Measurements from ENCODE around the gene AOPEP.

Gene AOPEP

GRCh38 chr9:95129476-95130291 lies 403.2 kb downstream of the AOPEP start:
- Histone ChIP-seq H3K9me3 (no peaks in the 10 kb centered on the region), H3K4me3 (no peak overlapping the region), H3K27ac (no peak overlapping the region), H3K27me3 (no peaks in the 10 kb centered on the region), H3K4me1 (0 out of 2 replicates have a peak, but pooled peaks cover 3% of the 10 kb centered on the region), H4K20me1 (no peaks in the 10 kb centered on the region), H3K9ac (no peak overlapping the region), H3K4me2 (no peak overlapping the region), H3K36me3 (no peaks in the 10 kb centered on the region)
- no peak for TF ChIP-seq Cebpa-rat (IDR thresholded peaks at IDR 0.05)

GRCh38 chr9:95130484-95130883 lies 404.0 kb downstream of the AOPEP start:
- Histone ChIP-seq H3K4me1 (0 out of 2 replicates have a peak, but pooled peaks cover 3% of the 10 kb centered on the region), H3K27ac (no peak overlapping the region), H4K20me1 (no peaks in the 10 kb centered on the region), H3K36me3 (no peaks in the 10 kb centered on the region), H3K9me3 (no peaks in the 10 kb centered on the region), H3K4me3 (no peak overlapping the region), H3K4me2 (no peak overlapping the region), H3K9ac (no peak overlapping the region), H3K27me3 (no peaks in the 10 kb centered on the region)
- TF ChIP-seq Cebpa-rat (IDR thresholded peaks at IDR 0.05) = no peak

DNA sequence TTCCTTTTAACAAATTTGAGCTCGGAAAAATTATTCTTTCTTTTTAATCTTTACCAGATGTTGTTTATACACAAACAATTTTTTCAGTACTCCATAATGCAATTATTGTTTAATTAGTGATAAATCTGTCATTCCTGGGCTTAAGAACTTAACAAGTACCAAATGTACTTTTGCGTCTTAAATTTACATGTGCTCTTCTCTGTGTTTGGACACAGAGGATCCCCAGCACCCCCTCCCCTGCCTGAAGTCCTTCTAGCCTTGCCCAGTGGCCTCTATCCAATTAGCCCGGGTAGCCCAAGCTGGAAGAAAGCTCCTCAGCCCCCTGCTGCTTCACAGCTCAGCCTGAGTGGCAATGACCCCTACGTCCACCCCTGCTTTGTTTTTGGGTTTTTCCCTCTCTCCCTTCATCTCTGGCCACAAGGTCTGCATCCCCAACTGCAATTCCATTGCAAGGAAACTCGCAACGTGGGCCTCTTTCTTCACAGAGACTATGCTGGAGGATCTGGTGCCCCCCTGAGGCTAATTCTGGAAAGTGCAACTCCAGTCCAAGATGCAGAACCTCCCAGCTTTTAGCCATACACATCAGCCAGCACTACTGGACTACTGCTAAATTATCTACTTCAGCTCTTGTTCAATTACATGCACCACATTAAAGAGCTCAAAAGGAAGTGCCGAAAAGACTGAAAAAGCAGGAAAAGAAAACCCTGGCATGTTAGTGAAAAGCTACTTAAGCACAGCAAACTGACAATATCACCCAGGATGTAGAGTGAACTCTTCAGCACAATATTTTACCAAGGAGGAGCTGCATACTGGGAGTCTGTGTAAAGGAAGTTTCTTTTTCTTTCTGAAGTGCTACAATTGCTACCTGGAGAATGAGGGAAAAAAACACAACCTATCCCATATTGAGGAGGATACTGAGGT lies 404.8 kb downstream of the AOPEP start:
- Histone ChIP-seq H3K9ac (no peak overlapping the region), H3K27ac (no peak overlapping the region)
- TF ChIP-seq Cebpa-rat (IDR thresholded peaks at IDR 0.05) = no peak

DNA sequence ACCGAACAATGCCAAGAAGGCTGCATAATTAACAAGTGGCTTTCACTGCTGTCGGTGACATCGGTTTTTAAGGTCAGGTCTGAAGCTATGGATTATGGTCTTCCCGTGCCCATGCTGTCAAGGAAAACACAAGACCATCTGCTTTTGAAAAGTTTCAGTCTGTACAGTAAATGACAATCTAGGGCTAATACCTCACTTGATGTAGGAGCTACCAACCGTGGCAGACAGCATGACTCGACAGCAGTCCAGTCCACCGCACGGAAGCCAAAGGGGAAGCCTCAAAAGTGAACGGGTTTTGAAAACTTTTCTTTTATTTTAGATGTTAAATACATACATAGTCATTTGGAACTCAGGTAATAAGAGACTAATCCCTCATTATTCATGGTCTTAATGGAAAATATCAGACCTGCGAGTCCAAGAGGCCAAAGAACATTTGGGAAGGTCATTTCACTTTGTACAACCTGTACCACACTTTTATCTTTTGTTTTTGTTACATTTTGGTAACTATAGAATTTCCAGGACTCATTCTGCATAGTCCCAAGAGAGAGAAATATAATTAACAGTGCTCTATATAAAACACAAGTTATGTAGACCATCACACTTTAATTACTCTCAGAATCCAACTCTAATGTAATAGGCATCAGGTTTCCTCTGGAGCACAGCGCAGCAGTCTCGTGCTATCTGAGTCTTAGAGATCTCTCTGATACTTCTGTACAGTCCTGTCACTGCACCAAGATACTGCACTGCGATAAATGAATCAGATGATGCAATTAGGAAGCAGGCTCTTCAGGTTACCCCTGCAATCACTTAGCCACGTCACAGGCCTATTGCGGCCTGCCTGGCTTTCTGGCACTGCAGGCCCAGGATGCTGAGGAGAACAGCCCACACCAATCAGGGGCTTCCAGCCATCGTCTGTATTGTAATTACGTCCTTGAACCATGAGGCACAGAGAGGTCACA lies 406.1 kb downstream of the AOPEP start:
- Histone ChIP-seq H3K9me3 (no peaks in the 10 kb centered on the region), H3K4me2 (no peak overlapping the region), H3K4me1 (peaks cover 2% of the 10 kb centered on the region; the same call in 1 of the 2 replicates), H3K9ac (no peak overlapping the region), H3K4me3 (no peak overlapping the region), H4K20me1 (no peaks in the 10 kb centered on the region), H3K27ac (no peak overlapping the region), H3K27me3 (no peaks in the 10 kb centered on the region), H3K36me3 (no peaks in the 10 kb centered on the region)
- TF ChIP-seq Cebpa-rat (IDR thresholded peaks at IDR 0.05) = no peak

More for the DNA sequence above, 404.8 kb downstream of the AOPEP start:
- 0 out of 2 replicates have a peak, but pooled peaks cover 3% of the 10 kb centered on the region for H3K4me1 ChIP-seq
- H3K4me3 ChIP-seq = no peak overlapping the region
- no peaks in the 10 kb centered on the region for H4K20me1 ChIP-seq
- no peaks in the 10 kb centered on the region for H3K27me3 ChIP-seq
- H3K9me3 ChIP-seq = no peaks in the 10 kb centered on the region
- H3K36me3 ChIP-seq = no peaks in the 10 kb centered on the region
- no peak overlapping the region for H3K4me2 ChIP-seq

DNA sequence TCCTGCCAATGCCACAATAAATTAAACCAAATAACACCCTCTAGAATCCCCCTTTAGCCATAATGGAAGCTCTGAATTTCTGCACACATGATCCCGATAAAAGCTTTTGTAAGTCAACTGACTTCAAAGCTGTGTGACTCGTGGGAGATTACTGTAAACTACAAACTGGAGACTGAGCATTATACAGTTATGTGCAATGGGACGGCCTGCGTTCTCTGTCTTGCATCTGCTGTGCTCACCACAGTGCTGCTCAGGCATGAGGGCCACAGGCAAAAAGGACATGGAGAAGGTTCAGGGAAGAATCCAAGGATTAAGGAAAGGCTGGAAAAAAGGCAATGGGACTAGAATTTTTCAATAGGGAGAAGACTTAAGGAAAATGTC lies 406.8 kb downstream of the AOPEP start:
- Histone ChIP-seq H3K4me2 (no peak overlapping the region), H3K9ac (no peak overlapping the region), H3K9me3 (no peaks in the 10 kb centered on the region), H3K27ac (no peak overlapping the region), H3K27me3 (no peaks in the 10 kb centered on the region), H4K20me1 (no peaks in the 10 kb centered on the region), H3K4me1 (peaks cover 9% of the 10 kb centered on the region; the same call in 1 of the 2 replicates), H3K4me3 (no peak overlapping the region), H3K36me3 (0 out of 2 replicates have a peak, but pooled peaks cover 6% of the 10 kb centered on the region)
- TF ChIP-seq Cebpa-rat (IDR thresholded peaks at IDR 0.05) = no peak

DNA sequence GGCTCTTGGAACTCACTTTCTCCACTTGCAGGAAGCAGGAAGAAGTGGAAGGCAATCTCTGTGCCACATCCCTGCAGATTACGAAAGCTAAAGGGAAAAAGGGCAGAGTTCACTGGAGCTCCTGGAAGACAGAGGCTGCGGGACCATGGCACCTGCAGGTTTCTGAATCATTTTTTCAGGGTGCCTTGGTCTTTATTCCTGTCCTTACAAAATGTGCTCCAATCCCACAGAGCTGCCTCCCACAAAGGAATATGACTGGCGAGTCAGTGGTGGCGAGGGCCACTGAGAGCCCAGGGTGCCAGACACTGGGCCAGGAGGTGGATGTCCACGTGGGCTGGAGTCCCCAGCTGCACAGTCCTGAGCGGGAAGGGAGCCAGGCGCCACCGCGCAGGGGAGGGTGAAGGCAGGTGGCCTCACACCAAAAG lies 408.0 kb downstream of the AOPEP start:
- Histone ChIP-seq H3K4me2 (no peak overlapping the region), H3K4me1 (peaks cover 17% of the 10 kb centered on the region), H3K4me3 (no peak overlapping the region), H3K36me3 (0 out of 2 replicates have a peak, but pooled peaks cover 7% of the 10 kb centered on the region), H3K9me3 (no peaks in the 10 kb centered on the region), H3K27me3 (no peaks in the 10 kb centered on the region), H3K27ac (no peak overlapping the region), H3K9ac (no peak overlapping the region), H4K20me1 (no peaks in the 10 kb centered on the region)
- TF ChIP-seq Cebpa-rat (IDR thresholded peaks at IDR 0.05) = no peak

- H3K27me3 ChIP-seq = no peaks in the 10 kb centered on the region
- H3K4me2 ChIP-seq = no peak overlapping the region
- no peaks in the 10 kb centered on the region for H4K20me1 ChIP-seq
- no peak overlapping the region for H3K9ac ChIP-seq
- H3K27ac ChIP-seq = no peak overlapping the region
- TF ChIP-seq Cebpa-rat (IDR thresholded peaks at IDR 0.05) = no peak
- peaks cover 18% of the 10 kb centered on the region for H3K4me1 ChIP-seq
- H3K36me3 ChIP-seq = 0 out of 2 replicates have a peak, but pooled peaks cover 7% of the 10 kb centered on the region
- H3K9me3 ChIP-seq = no peaks in the 10 kb centered on the region
- no peak overlapping the region for H3K4me3 ChIP-seq
Measured at GRCh38 chr9:95135756-95136155, 409.3 kb downstream of the AOPEP start.

Measured in BLaER1 (cell line).